ENCODE results near the gene ZNF605.
A peak's percentile ranks its signal among the peaks of the same experiment; 100 is the strongest.

ZNF605 gene

DNA sequence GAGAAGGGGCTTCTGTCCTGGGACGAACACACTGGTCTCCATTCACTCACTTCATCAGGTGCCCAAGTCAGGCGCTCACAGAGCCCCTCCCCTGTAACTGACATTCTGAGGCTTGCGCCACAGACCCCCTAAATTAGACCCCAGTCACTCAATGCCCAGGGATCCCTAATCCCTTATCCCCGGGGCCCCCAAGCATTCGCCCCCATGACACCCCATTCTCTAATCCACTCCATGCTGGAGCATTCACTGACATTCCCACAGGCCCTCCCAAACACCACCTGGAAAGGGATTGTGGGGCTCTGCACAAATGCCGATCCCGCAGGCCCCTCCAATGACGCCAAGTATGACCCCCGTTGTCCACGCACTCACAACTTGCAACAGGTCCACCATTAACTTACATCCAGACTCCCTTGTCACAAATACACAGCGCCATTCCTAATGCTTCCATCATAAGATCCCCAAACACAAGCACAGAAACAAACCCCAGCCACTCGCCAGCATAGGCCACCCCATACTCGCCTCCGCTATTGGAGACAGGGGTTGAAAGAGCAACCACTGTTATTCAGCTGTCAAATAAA is 1.5 kb downstream of the ZNF605 start:
- Mint-ChIP-seq H3K4me1 (peaks cover 21% of the 10 kb centered on the region), H3K36me3 (ENCODE audit: low read depth) (peaks cover 32% of the 10 kb centered on the region), H3K27me3 (ENCODE audit: low read depth, poor library complexity) (peaks cover 3% of the 10 kb centered on the region), H3K27ac (peak overlapping the region; percentile 97), H3K4me3 (peak overlapping the region; percentile 88), H3K9me3 (peaks cover 33% of the 10 kb centered on the region)
- no peak for DNase-seq
- TF ChIP-seq, protein P1, sequence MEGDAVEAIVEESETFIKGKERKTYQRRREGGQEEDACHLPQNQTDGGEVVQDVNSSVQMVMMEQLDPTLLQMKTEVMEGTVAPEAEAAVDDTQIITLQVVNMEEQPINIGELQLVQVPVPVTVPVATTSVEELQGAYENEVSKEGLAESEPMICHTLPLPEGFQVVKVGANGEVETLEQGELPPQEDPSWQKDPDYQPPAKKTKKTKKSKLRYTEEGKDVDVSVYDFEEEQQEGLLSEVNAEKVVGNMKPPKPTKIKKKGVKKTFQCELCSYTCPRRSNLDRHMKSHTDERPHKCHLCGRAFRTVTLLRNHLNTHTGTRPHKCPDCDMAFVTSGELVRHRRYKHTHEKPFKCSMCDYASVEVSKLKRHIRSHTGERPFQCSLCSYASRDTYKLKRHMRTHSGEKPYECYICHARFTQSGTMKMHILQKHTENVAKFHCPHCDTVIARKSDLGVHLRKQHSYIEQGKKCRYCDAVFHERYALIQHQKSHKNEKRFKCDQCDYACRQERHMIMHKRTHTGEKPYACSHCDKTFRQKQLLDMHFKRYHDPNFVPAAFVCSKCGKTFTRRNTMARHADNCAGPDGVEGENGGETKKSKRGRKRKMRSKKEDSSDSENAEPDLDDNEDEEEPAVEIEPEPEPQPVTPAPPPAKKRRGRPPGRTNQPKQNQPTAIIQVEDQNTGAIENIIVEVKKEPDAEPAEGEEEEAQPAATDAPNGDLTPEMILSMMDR (IDR thresholded peaks at IDR 0.05), result no peak

- Mint-ChIP-seq H3K4me1 (peaks cover 21% of the 10 kb centered on the region), H3K9me3 (peaks cover 25% of the 10 kb centered on the region), H3K27me3 (ENCODE audit: low read depth, poor library complexity) (peaks cover 3% of the 10 kb centered on the region), H3K36me3 (ENCODE audit: low read depth) (peaks cover 24% of the 10 kb centered on the region), H3K27ac (no peak overlapping the region), H3K4me3 (peak overlapping the region; percentile 63)
- TF ChIP-seq, protein P1 (IDR thresholded peaks at IDR 0.05), result no peak
- no peak for DNase-seq
These were observed 2.3 kb downstream of the ZNF605 start for GRCh38 chr12:132953771-132954170.

DNA sequence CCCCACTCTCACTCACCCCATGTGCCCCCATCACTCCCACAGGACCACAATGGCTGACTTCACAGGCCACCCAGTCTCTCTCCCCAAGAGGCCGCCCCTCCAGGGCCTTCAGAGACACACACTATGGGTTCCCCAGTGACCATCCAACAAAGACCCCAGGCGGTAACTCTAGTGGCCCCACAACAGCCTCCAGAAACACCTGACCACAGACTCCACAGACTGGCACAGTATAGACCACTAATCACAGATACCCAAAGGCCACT is 3.0 kb downstream of the ZNF605 start:
- Mint-ChIP-seq H3K4me1 (peaks cover 21% of the 10 kb centered on the region), H3K27ac (no peak overlapping the region)

GRCh38 chr12:132952371-132953162 is 3.5 kb downstream of the ZNF605 start:
- TF ChIP-seq, protein P1 (IDR thresholded peaks at IDR 0.05), result no peak
- peaks cover 22% of the 10 kb centered on the region for H3K36me3 Mint-ChIP-seq (ENCODE audit: low read depth)
- peaks cover 21% of the 10 kb centered on the region for H3K4me1 Mint-ChIP-seq
- DNase-seq, result no peak
- H3K27me3 Mint-ChIP-seq (ENCODE audit: low read depth, poor library complexity), result peaks cover 3% of the 10 kb centered on the region
- H3K9me3 Mint-ChIP-seq, result peaks cover 16% of the 10 kb centered on the region
- peak overlapping the region; percentile 22 for H3K4me3 Mint-ChIP-seq
- H3K27ac Mint-ChIP-seq, result no peak overlapping the region

More for the DNA sequence above, 3.0 kb downstream of the ZNF605 start:
- no peak overlapping the region for H3K4me3 Mint-ChIP-seq
- TF ChIP-seq, protein P1 (IDR thresholded peaks at IDR 0.05), result no peak
- H3K9me3 Mint-ChIP-seq, result peaks cover 21% of the 10 kb centered on the region
- H3K27me3 Mint-ChIP-seq (ENCODE audit: low read depth, poor library complexity), result peaks cover 3% of the 10 kb centered on the region
- DNase-seq, result no peak
- peaks cover 22% of the 10 kb centered on the region for H3K36me3 Mint-ChIP-seq (ENCODE audit: low read depth)

DNA sequence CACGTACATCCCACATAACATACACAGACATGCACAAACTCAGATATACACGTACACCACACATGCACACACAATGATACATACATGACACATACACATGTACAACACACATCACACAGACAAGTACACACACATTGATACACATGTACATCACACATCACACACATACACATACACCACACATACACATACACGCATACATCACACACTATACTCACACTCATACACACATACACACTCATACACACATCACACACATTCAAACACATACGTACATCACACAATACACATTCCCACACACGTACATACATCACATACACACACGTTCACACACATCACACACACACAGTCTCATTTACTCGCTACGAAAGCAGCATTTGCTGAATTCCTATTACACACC is 4.5 kb downstream of the ZNF605 start:
- H3K36me3 Mint-ChIP-seq (ENCODE audit: low read depth), result peaks cover 20% of the 10 kb centered on the region
- TF ChIP-seq, protein P1 (IDR thresholded peaks at IDR 0.05), result no peak
- peaks cover 7% of the 10 kb centered on the region for H3K9me3 Mint-ChIP-seq
- H3K27me3 Mint-ChIP-seq (ENCODE audit: low read depth, poor library complexity), result peaks cover 3% of the 10 kb centered on the region
- DNase-seq, result no peak
- peaks cover 18% of the 10 kb centered on the region for H3K4me1 Mint-ChIP-seq
- H3K27ac Mint-ChIP-seq, result no peak overlapping the region
- H3K4me3 Mint-ChIP-seq, result no peak overlapping the region
